NCI-H146 treated with DMSO at 0.1 percent for 48 hours (cell line): Measurements from ENCODE around the gene PCDHGC3.
A peak's percentile ranks its signal among the peaks of the same experiment; 100 is the strongest.

Experiments
- DNase-seq: peaks from one replicate; lab custom pipeline; 2025; ENCODE audit not compliant: unreplicated experiment; lab: John Stamatoyannopoulos, UW

The PCDHGC3 gene

DNA sequence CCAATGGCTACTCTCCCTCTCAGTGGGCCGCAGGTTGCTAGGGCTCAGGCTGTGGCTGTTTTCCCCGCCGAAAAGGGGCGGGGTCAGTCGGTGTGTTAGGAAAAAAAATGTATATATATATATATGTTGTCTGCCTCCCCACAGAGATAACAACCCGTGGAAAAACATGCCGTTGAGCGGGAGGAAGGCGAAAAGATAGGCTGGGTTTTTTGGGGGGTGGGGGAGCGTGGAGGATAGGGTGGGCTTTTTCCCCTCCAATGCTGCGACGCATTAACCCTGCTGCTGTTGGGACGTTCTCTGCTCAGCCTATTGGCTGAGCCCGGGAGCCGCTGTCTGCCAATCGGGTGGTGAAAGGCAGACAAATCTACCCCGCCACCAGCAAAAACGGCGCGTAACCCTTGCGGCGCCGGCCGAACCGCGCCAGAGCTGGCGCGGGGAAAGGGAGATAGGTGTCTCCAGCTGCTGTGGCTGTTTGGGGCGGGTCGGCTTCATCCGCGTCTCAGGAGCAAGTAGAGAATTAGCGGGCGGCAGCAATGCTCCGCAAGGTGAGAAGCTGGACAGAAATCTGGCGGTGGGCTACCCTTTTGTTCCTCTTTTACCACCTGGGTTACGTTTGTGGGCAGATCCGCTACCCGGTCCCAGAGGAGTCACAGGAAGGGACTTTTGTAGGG lies 9.0 kb downstream of the PCDHGC3 start, which contains the start of gene PCDHGC4:
Gene PCDHGC4, plus strand, starts transcription at position 390 of the 671 bp plus-strand sequence. Its CDS starts 144 bp downstream, at position 534.
- peak; percentile 56 for DNase-seq

DNA sequence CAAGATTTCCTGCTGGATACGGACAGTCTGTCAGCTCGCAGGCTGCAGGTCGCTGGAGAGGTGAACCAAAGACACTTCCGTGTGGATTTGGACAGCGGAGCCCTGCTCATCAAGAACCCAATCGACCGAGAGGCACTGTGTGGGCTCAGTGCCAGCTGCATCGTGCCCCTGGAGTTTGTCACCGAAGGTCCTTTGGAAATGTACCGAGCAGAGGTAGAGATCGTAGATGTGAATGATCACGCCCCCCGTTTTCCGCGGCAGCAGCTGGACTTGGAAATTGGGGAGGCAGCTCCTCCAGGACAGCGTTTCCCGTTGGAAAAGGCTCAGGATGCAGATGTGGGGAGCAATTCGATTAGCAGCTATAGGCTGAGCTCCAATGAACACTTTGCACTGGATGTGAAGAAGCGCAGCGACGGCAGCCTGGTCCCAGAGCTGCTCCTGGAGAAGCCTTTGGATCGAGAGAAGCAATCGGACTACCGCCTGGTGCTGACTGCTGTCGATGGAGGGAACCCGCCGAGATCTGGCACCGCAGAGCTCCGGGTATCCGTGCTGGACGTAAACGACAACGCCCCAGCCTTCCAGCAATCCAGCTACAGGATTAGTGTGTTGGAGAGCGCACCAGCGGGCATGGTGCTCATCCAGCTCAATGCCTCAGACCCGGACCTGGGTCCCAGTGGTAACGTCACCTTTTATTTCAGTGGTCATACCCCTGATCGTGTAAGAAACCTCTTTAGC lies 9.7 kb downstream of the PCDHGC3 start:
- DNase-seq = no peak

DNA sequence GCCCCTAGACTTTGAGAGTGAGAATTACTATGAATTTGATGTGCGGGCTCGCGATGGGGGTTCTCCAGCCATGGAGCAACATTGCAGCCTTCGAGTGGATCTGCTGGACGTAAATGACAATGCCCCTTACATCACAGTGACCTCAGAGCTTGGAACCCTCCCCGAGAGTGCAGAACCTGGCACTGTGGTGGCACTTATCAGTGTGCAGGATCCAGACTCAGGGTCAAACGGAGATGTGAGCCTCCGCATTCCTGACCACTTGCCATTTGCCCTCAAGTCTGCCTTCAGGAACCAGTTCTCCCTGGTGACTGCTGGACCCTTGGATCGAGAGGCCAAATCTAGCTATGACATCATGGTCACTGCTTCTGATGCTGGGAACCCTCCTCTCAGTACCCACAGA lies 10.3 kb downstream of the PCDHGC3 start:
- no peak for DNase-seq

DNA sequence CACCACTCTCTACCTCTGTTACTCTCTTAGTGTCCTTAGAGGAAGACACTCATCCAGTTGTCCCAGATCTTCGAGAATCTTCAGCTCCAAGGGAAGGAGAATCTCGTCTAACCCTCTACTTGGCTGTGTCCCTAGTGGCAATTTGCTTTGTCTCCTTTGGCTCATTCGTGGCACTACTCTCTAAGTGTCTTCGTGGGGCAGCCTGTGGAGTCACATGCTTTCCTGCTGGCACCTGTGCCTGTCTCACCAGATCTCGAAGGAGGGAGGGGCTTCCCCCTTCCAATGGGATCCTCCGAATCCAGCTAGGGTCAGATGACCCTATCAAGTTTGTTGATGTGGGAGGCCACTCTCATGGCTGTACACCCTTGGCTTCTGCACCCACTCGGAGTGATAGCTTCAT lies 11.4 kb downstream of the PCDHGC3 start:
- DNase-seq = no peak

DNA sequence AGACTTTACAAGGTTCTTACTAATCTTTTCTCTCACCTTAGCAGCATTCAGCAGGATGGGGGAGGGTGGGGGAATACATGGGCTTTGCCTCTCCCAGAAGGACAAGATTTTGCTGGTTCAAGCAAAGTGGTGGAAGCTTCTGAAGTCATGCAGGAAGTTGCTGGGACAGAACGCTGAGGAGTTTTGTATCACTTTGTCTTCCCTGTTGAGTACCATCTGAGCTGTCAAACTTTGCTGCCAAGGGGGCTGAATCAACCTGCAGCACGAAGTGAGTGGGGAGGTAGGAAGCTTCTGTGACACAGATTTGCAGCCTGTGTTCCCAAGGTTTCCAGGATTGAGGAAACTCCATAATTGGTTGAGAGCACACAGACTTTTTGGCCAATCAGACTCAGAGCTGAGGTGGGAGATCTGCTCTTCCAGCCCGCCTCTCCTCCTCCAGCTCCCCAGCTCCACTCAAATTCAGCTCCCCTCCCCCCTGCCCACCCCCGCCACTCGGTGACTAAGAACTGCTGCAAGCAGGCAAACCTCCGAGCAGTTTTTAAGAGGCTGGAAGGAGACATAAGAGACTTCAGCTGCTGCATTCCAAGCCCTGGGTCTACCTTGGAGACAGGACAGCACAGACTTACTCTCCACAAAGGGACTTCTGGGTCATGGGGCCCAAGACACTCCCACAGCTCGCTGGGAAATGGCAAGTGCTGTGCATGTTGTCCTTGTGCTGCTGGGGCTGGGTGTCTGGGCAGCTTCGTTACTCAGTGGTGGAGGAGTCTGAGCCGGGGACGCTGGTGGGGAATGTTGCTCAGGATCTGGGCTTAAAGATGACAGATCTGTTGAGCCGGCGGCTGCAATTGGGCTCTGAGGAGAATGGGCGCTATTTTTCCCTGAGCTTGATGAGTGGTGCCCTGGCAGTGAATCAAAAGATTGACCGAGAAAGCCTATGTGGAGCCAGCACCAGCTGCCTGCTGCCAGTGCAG lies 13.1 kb downstream of the PCDHGC3 start, which contains the start of gene PCDHGC5:
Gene PCDHGC5, plus strand, starts transcription at position 491 of the 971 bp plus-strand sequence. Its CDS starts 160 bp downstream, at position 651.
- no peak for DNase-seq

DNA sequence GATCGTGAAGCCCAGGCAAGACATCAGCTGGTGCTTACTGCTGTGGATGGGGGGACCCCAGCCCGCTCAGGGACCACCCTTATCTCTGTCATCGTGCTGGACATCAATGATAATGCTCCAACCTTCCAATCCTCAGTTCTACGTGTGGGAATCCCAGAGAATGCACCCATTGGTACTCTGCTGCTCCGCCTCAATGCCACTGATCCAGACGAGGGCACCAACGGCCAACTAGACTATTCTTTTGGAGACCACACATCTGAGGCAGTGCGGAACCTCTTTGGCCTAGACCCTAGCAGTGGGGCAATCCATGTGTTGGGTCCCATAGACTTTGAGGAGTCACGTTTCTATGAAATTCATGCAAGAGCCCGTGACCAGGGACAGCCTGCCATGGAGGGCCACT lies 14.1 kb downstream of the PCDHGC3 start:
- DNase-seq = no peak

DNA sequence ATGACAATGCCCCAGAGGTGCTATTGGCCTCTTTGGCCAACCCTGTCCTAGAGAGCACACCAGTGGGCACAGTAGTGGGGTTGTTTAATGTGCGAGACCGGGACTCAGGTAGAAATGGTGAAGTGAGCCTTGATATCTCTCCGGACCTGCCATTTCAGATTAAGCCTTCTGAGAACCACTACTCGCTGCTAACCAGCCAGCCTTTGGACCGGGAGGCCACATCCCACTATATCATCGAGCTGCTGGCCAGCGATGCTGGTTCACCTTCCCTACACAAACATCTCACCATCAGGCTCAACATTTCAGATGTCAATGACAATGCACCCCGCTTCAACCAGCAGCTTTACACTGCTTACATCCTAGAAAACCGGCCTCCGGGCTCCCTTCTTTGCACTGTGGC lies 14.5 kb downstream of the PCDHGC3 start:
- no peak for DNase-seq

DNA sequence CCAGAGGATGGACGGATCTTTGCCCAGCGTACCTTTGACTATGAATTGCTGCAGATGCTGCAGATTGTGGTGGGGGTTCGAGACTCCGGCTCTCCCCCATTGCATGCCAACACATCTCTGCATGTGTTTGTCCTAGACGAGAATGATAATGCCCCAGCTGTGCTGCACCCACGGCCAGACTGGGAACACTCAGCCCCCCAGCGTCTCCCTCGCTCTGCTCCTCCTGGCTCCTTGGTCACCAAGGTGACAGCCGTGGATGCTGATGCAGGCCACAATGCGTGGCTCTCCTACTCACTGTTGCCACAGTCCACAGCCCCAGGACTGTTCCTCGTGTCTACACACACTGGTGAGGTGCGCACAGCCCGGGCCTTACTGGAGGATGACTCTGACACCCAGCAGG lies 15.0 kb downstream of the PCDHGC3 start:
- DNase-seq = no peak

DNA sequence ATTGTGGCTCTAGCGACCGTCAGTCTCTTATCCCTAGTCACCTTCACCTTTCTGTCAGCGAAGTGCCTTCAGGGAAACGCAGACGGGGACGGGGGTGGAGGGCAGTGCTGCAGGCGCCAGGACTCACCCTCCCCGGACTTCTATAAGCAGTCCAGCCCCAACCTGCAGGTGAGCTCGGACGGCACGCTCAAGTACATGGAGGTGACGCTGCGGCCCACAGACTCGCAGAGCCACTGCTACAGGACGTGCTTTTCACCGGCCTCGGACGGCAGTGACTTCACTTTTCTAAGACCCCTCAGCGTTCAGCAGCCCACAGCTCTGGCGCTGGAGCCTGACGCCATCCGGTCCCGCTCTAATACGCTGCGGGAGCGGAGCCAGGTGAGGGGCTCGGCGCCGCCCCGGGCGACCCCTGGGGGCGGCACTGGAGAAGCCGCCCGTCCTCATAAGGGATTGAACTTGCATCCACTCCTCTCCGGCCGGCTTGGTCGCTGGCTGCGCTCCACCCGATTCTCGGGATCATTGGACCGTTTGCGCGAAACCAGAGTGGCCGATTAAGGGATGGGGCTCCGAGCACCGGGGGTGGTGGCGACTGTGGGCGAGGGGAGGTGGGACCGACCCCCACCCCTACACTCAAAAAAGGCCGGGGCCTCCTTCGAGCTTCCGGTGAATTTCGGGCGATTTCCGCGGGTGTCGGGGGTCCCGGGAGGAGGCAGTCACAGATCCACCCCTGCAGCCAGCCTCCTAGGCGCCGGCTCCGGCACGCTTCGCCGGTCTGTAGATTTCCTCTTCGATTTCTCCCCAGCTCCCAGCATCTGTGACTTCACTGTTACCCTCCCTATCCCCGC lies 15.8 kb downstream of the PCDHGC3 start:
- no peak for DNase-seq

DNA sequence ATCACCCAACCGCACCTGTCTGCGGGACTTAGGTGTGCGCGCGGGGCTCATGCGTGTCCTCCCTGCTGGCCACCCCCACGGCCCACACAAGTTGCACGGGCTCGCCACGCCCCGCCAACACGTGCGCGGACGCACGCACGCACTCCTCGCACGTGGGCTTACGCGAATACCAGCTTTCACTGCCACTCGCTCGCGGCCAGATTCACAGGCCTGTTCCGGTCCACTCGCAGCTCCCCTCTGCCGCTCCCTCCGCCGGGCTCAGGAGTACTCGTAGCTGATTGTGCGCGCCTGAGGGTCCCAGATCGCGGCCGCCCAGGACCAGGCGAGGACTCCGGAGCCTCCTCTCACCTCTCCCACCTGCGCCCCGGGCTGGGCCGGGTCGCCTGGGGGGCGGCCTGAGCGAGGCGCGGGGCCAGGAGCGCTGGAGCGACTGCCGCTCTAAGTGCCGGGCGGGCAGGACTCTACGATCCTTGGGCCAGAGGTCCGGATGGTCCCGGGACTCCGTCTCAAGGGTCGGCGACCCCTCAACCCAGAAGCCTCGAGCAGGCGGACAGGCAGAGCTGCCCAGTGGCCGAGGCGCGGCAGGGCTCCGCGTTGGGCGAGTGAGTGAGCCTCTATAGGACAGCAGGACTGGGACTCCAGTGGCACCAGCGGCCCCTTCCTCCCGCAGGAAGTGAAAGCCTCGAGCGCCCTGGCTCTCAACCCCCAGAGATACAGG lies 16.6 kb downstream of the PCDHGC3 start:
- no peak for DNase-seq

DNA sequence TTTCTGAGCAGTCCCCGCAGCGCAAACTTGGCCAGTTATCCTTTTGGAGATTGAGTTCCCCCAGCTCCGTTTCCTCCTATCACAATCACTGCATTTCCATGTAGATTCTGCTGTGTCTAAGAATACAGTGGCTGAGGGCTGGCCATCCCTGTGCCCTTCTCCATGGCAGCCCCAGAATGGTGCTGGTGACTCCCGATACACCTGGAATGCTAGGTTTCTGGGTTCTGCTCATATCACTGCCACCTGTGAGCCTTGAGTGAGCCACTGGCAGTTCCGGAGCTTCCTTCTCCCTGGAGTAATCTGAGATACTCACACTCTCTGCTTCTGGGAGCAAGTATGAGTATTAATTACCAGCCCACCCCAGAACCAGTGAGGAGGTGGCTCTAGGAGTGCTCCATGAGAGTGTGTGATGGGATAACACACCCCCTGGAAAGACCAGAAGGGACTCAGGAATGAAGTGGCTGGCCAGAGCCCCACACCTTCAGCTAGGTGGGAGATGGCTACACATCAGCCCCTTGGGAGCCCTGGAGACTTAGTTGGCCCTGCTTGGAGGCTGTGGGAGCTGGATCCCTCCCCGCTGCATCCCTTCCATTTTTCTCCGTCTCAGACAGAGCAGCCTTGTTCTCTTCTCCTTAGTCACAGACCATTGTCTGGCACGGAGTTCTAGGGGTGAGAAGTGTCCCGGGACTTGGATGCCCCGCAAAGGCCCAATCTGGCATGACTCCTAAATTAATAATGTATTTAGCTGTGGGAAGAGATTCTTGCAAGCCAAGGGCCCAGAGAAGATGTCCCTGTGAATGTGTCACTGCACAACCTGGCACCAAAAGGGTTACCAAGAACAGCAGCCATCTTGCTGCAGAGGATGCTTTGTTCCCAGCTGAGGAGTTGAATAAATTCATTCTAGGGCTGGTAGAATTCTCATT lies 18.0 kb downstream of the PCDHGC3 start:
- no peak for DNase-seq

DNA sequence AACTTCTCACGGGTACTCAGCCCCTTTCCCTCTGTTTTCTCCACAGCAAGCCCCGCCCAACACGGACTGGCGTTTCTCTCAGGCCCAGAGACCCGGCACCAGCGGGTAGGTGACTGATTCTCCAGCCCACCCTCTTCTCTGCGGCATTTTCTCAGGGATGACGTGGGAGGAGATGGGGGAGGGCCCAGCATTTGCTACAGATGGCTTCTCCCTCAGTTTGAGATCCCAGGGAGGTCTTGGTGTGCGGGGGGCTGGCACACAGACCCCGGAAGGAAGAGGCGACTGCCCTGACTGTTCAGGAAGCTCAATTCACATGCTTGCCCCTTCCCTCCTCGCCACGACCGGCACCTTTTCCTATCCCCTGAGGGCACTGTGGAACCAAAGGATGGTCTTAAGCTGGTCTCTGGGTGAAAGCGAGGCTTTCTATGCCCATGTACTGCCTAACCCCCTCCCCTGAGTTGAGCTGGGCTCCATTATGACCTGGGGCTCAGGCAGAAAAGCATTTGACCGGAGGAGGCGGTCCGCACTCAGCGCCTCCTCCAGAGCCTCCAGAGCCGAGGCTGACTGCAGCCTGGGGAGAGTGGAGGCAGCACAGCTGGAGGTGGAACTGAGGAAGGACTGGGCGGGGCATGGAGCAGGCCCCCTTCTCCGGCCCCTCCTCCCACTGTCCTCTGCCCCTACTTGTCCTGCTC lies 19.1 kb downstream of the PCDHGC3 start:
- no peak for DNase-seq

DNA sequence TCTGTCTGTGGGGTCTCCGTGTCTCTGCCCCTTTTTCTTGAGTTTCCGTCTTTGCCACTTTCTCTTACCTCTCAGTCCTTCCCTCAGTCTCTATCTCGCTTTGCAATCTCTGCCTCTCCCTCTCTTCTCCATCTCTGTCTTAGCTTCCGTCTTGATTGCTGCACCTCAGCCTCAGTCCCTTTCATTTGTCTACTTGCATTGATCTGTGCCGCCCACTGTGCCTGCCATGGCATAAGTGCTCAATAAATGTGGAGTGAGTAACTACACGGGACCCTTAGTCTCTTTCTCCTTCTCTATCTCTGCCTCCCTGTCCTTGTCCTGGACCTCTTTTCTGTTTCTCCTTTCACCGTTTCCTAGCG lies 19.7 kb downstream of the PCDHGC3 start:
- no peak for DNase-seq

DNA sequence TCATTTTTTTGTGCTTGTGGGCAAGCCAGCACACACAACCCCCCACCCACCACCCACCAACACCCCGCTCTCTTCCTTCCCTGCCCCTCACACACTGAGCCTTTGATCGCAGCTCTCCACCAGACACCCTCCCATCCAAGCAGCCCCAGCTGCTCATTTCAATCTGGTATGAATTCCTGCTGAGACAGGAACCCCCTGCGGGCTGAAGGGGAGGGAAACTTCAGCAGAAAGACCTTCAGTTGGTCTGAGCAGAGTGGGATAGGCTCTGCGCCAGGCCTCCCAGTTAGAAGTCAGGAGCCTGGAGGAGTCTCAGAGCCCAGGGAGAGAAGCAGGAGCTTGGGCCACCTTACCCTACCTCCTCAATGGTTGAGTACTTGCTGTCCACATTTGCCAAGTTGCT lies 20.3 kb downstream of the PCDHGC3 start:
- peak; percentile 1 for DNase-seq

DNA sequence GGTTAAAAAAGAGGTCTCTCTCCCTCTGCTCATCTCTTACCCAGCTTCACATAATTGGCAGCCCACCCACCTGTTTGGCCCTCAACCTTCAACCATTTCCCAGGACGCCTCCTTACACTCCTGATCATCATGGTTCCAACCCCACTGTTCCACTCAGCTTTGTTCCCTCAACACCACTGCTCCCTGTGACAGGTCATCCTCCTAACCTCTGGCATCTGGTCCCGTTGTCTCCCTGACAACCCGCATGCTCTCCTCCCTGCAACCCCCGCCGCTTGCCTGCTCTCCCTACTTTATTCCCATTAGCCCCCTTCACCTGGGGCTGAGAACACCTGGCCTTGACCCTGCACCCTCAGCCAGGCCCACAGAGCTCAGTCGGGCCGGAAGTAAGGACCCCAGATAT lies 26.0 kb downstream of the PCDHGC3 start:
- no peak for DNase-seq

DNA sequence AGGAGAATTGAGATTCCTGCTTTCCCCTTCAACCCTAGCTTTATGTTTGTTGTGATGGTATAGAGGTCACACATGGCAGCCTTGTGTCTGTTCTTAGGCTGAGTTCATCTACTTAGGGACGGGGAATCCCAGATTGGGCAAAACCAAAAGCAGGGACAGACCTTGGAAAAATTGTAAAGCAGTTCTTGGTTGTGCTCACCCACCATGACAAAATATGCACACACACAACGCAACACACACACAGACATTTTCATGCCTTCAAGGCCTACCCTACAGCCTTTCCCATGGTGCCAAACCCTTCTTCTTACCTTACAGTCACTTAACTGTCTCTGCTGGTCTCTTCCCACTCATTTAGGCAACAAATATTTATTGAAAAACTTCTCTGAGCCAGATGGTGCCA lies 27.9 kb downstream of the PCDHGC3 start:
- DNase-seq = no peak

DNA sequence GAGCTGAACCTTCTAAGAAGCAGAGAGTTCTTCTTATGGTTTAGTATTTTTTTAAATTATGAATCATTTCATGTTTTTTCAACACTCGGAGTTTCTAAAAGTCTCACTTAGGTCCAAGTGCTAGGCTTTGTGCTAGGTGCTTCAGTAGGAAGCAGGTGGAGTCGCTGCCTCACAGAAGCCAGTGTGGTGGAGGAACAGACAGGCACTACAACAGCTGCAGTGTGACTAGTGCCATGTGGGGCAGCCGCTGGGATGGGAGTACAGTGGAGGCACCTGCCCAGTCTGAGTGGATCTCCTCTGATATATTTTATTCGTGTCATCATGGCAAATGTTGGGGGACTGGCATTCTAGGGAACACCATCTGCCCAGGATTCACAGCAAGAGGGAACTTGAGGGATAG lies 28.4 kb downstream of the PCDHGC3 start:
- no peak for DNase-seq
